GM21737 (cell line): Measurements from ENCODE around the gene ANO10.

Experiments used
- ATAC-seq: cut with Tn5 transposase; IDR thresholded peaks from one replicate; pipeline ENCODE4 v1.9.1; 2021; ENCODE audit warnings: mild to moderate bottlenecking, moderate library complexity; ENCODE audit not compliant: unreplicated experiment

Gene ANO10

GRCh38 chr3:43326891-43327581 is 294.8 kb downstream of the ANO10 start:
- no peak for ATAC-seq

- no peak for ATAC-seq
These were observed 298.3 kb downstream of the ANO10 start for GRCh38 chr3:43323541-43323940.

- ATAC-seq = no peak
These were observed 301.5 kb downstream of the ANO10 start for GRCh38 chr3:43320288-43320687.

- ATAC-seq = no peak
These were observed 302.0 kb downstream of the ANO10 start for GRCh38 chr3:43319794-43320193.

GRCh38 chr3:43319376-43319775 is 302.4 kb downstream of the ANO10 start:
- no peak for ATAC-seq

GRCh38 chr3:43317461-43318316 is 304.1 kb downstream of the ANO10 start:
- ATAC-seq = no peak

- ATAC-seq = no peak
These were observed 304.9 kb downstream of the ANO10 start for GRCh38 chr3:43316783-43317460.
